ENCODE measurements around the gene LSM10.

Gene LSM10

GRCh38 chr1:36411674-36412648 lies 14.3 kb upstream of the LSM10 start:
- H3K27ac ChIP-seq: no peak overlapping the region
- no peak for TF ChIP-seq CTCF (conservative IDR thresholded peaks at IDR 0.05)

- H3K27ac ChIP-seq: no peak overlapping the region
- no peak for TF ChIP-seq CTCF (conservative IDR thresholded peaks at IDR 0.05)
These were observed 10.8 kb upstream of the LSM10 start for GRCh38 chr1:36408479-36408878.

GRCh38 chr1:36406440-36406839 lies 8.7 kb upstream of the LSM10 start:
- H3K27ac ChIP-seq: no peak overlapping the region
- no peak for TF ChIP-seq CTCF (conservative IDR thresholded peaks at IDR 0.05)

GRCh38 chr1:36402504-36402890 lies 4.8 kb upstream of the LSM10 start:
- TF ChIP-seq CTCF (conservative IDR thresholded peaks at IDR 0.05): no peak
- H3K27ac ChIP-seq: no peak overlapping the region

- no peak overlapping the region for H3K27ac ChIP-seq
These were observed 4.1 kb upstream of the LSM10 start for GRCh38 chr1:36401602-36402503.

GRCh38 chr1:36400825-36401601 lies 3.3 kb upstream of the LSM10 start:
- no peak for TF ChIP-seq CTCF (conservative IDR thresholded peaks at IDR 0.05)
- H3K27ac ChIP-seq: no peak overlapping the region

More at GRCh38 chr1:36401602-36402503, 4.1 kb upstream of the LSM10 start:
- no peak for TF ChIP-seq CTCF (conservative IDR thresholded peaks at IDR 0.05)
